DMS 273 (cell line): Measurements from ENCODE around the gene ACR.
A peak's percentile ranks its signal among the peaks of the same experiment; 100 is the strongest.
"Not testable (repeated sequence)": the region's sequence is repeated elsewhere in the genome, so short reads cannot be mapped to it uniquely, and the experiment has no call there.

Experiments used
- DNase-seq: peaks from one replicate; lab custom pipeline; 2025; ENCODE audit not compliant: unreplicated experiment; lab: John Stamatoyannopoulos, UW

Gene ACR

GRCh38 chr22:50730941-50731661 is 6.9 kb upstream of the ACR start:
- DNase-seq, result no peak

- DNase-seq, result peak; percentile 62
Observed at GRCh38 chr22:50731811-50732624, 6.0 kb upstream of the ACR start.

- no peak for DNase-seq
Observed at GRCh38 chr22:50732681-50733080, 5.3 kb upstream of the ACR start.

GRCh38 chr22:50733521-50734342 is 4.3 kb upstream of the ACR start:
- DNase-seq, result peak; percentile 14

GRCh38 chr22:50734343-50734771 is 3.6 kb upstream of the ACR start:
- DNase-seq, result no peak

- DNase-seq, result no peak
Observed at GRCh38 chr22:50734986-50735738, 2.8 kb upstream of the ACR start.

GRCh38 chr22:50735739-50736030 is 2.3 kb upstream of the ACR start:
- DNase-seq, result no peak

- no peak for DNase-seq
Observed at GRCh38 chr22:50738649-50739227, 734 bp downstream of the ACR start.

GRCh38 chr22:50739279-50739691 is 1.3 kb downstream of the ACR start:
- no peak for DNase-seq

- no peak for DNase-seq
Observed at GRCh38 chr22:50739894-50740293, 1.9 kb downstream of the ACR start.

GRCh38 chr22:50740714-50741113 is 2.7 kb downstream of the ACR start:
- DNase-seq, result not testable (repeated sequence)

- not testable (repeated sequence) for DNase-seq
Observed at GRCh38 chr22:50744424-50744823, 6.4 kb downstream of the ACR start.

GRCh38 chr22:50747521-50747920 is 9.5 kb downstream of the ACR start:
- DNase-seq, result not testable (repeated sequence)

GRCh38 chr22:50748630-50749029 is 10.6 kb downstream of the ACR start:
- not testable (repeated sequence) for DNase-seq

- not testable (repeated sequence) for DNase-seq
Observed at GRCh38 chr22:50749302-50750074, 11.5 kb downstream of the ACR start.

GRCh38 chr22:50755251-50755650 is 17.2 kb downstream of the ACR start:
- not testable (repeated sequence) for DNase-seq

- not testable (repeated sequence) for DNase-seq
Observed at GRCh38 chr22:50756406-50756805, 18.4 kb downstream of the ACR start.

GRCh38 chr22:50756949-50757491 is 19.0 kb downstream of the ACR start:
- peak; percentile 28 for DNase-seq

- not testable (repeated sequence) for DNase-seq
Observed at GRCh38 chr22:50759597-50760341, 21.8 kb downstream of the ACR start.
